B cell (primary cell): ENCODE data around the gene UBXN10. TPM values are rescaled to one million over a fixed set of nuclear protein-coding genes. Genes with fewer than 3 reads are reported as not detected.

ENCODE experiments used
- ATAC-seq: fragments of 200-7000 bp; cut with Tn5 transposase; one replicate; pipeline ENCODE4 v1.10.0; 2021; ENCODE audit warnings: low read depth, mild to moderate bottlenecking, moderate number of reproducible peaks, moderate library complexity
- CTCF ChIA-PET: fragments of 350-600 bp; sonication (Branson Sonifier 250); formaldehyde crosslinking; loops from one replicate; lab custom pipeline; 2021; ENCODE audit warnings: antibody characterized with exemption, inconsistent platforms; lab: Charles Lee
- POLR2A ChIA-PET: fragments of 350-600 bp; sonication (Branson Sonifier 250); formaldehyde crosslinking; loops from one replicate; lab custom pipeline; 2021; ENCODE audit warnings: antibody characterized with exemption; lab: Charles Lee
- DNase-seq: peaks from one replicate; pipeline ENCODE4 v3.0.0; 2013
- H2AFZ ChIP-seq: 2 replicates; pipeline ENCODE4 v1.6.1; 2012; ENCODE audit warnings: mild to moderate bottlenecking, low read depth, low read length; ENCODE audit not compliant: insufficient read depth, poor library complexity, severe bottlenecking
- H3K27ac ChIP-seq, 2 donors: 1 replicate in 1 of 2; 2 replicates in 1 of 2; pipeline ENCODE4 v1.5.1; 2012 to 2013; ENCODE audit warnings: low read length in 2 of 2, mild to moderate bottlenecking in 2 of 2, moderate library complexity in 1 of 2
- H3K27me3 ChIP-seq, 4 experiments: fragments of 200-600 bp in 1 of 4; sonication (generic) in 1 of 4; replicated peaks in 1 of 4; 1 replicate in 2 of 4; 2 replicates in 2 of 4; pipeline versions ENCODE4 v1.6.1 to v1.7.0; 2013 to 2016; ENCODE audit warnings: low read length in 3 of 4, mild to moderate bottlenecking in 2 of 4, mixed read lengths in 1 of 4, moderate library complexity in 1 of 4; ENCODE audit not compliant: insufficient read depth in 4 of 4, control insufficient read depth in 3 of 4; ENCODE audit errors: control extremely low read depth in 1 of 4
- H3K36me3 ChIP-seq, 2 experiments: replicated peaks in 1 of 2; 1 replicate in 1 of 2; 2 replicates in 1 of 2; pipeline versions ENCODE4 v1.6.1 to v1.7.1; 2013; ENCODE audit warnings: low read length in 1 of 2; ENCODE audit not compliant: insufficient read depth in 2 of 2, control insufficient read depth in 1 of 2; ENCODE audit errors: control extremely low read depth in 1 of 2, extremely low read depth in 1 of 2
- H3K4me1 ChIP-seq, 2 donors: fragments of 200-600 bp in 1 of 2; sonication (generic) in 1 of 2; 1 replicate in 1 of 2; 2 replicates in 1 of 2; pipeline versions ENCODE4 v1.5.1 to v1.6.1; 2013 to 2017; ENCODE audit warnings: low read length in 2 of 2; ENCODE audit not compliant: control insufficient read depth in 2 of 2, insufficient read depth in 2 of 2
- H3K4me2 ChIP-seq: replicated peaks from 2 replicates; pipeline ENCODE3; 2012; ENCODE audit warnings: mild to moderate bottlenecking, low read depth, low read length; ENCODE audit not compliant: poor library complexity, severe bottlenecking
- H3K4me3 ChIP-seq, 5 experiments: fragments of 200-600 bp in 1 of 5; sonication (generic) in 1 of 5; 1 replicate in 3 of 5; 2 replicates in 2 of 5; pipeline versions ENCODE4 v1.5.1 to v1.7.0; 2011 to 2016; ENCODE audit warnings: low read length in 4 of 5, mild to moderate bottlenecking in 4 of 5, low read depth in 2 of 5, control low read depth in 1 of 5, moderate library complexity in 1 of 5; ENCODE audit not compliant: insufficient read depth in 1 of 5; ENCODE audit errors: control extremely low read depth in 1 of 5, extremely low read depth in 1 of 5
- H3K79me2 ChIP-seq: fragments of 200-600 bp; sonication (generic); one replicate; pipeline ENCODE4 v1.6.0; 2016; ENCODE audit warnings: low read length; ENCODE audit not compliant: control insufficient read depth, insufficient read depth
- H3K9ac ChIP-seq: fragments of 200-600 bp; sonication (generic); 2 replicates; pipeline ENCODE4 v1.6.1; 2017; ENCODE audit warnings: mild to moderate bottlenecking, low read length, moderate library complexity
- H3K9me3 ChIP-seq, 3 donors: one replicate each; pipeline versions ENCODE4 v1.6.1 to v1.7.1; 2013; ENCODE audit warnings: low read length in 2 of 3; ENCODE audit not compliant: control insufficient read depth in 2 of 3, insufficient read depth in 1 of 3; ENCODE audit errors: control extremely low read depth in 1 of 3
- H4K20me1 ChIP-seq: 2 replicates; pipeline ENCODE4 v1.6.0; 2012; ENCODE audit warnings: mild to moderate bottlenecking, low read length; ENCODE audit not compliant: insufficient read depth, control insufficient read depth, poor library complexity, severe bottlenecking
- H3K27ac Mint-ChIP-seq: one replicate; pipeline ENCODE4 v1.8.0; 2021; ENCODE audit warnings: mixed read lengths
- H3K27me3 Mint-ChIP-seq: one replicate; pipeline ENCODE4 v1.8.0; 2021; ENCODE audit warnings: mixed read lengths
- H3K4me1 Mint-ChIP-seq: one replicate; pipeline ENCODE4 v1.8.0; 2021; ENCODE audit warnings: mixed read lengths
- H3K4me3 Mint-ChIP-seq: one replicate; pipeline ENCODE4 v1.8.0; 2021; ENCODE audit warnings: mixed read lengths
- H3K9me3 Mint-ChIP-seq: one replicate; pipeline ENCODE4 v1.8.0; 2022; ENCODE audit warnings: mixed read lengths; ENCODE audit not compliant: insufficient read depth
- EZH2 ChIP-seq: IDR thresholded peaks from 2 replicates; pipeline ENCODE4 v1.6.1; 2012; ENCODE audit warnings: borderline replicate concordance, low read depth, mild to moderate bottlenecking, moderate library complexity, low read length; ENCODE audit not compliant: insufficient read depth, poor library complexity, severe bottlenecking
- WGBS: methylation state at CpG from one replicate; pipeline ENCODE4 v1.1.5; 2013; ENCODE audit warnings: missing lambda C conversion rate; ENCODE audit not compliant: insufficient coverage; 5-methylcytosine and 5-hydroxymethylcytosine counted together
- intact Hi-C: fragments of 100-400 bp; cut with micrococcal nuclease; formaldehyde crosslinking; loops from one replicate; pipeline ENCODE4 v1.10.0; 2022
- polyA plus RNA-seq: library from polyadenylated mRNA; depleted of rRNA; stranded (reverse); fragments of >200 nt; gene quantifications from 2 replicates; pipeline ENCODE4 v1.2.3, GENCODE V29; 2012
- total RNA-seq, 2 donors: library from RNA; stranded (reverse); fragments of 120-200 nt in 1 of 2; gene quantifications; 1 replicate in 1 of 2; 2 replicates in 1 of 2; pipeline versions ENCODE4 v1.2.3 to v1.2.4, GENCODE V29; 2013 to 2022
- TF ChIP-seq, protein P1 (sequence below): fragments of 200-600 bp; IDR thresholded peaks from one replicate; pipeline ENCODE4 v1.8.0; 2022; ENCODE audit warnings: antibody characterized with exemption, mild to moderate bottlenecking

The UBXN10 gene
- total and polyA plus RNA-seq, 2 donors (not counting 1 experiment from before 2014, with no cell fraction given): 0.07 to 0.25 TPM

- POLR2A ChIA-PET: no interaction called here
- whole genome bisulfite sequencing: 90% methylated on average over 6 of the region's 7 CpGs
- no peak overlapping the region for H3K4me3 Mint-ChIP-seq
Observed at GRCh38 chr1:20141466-20141865, 44.4 kb upstream of the UBXN10 start.

DNA sequence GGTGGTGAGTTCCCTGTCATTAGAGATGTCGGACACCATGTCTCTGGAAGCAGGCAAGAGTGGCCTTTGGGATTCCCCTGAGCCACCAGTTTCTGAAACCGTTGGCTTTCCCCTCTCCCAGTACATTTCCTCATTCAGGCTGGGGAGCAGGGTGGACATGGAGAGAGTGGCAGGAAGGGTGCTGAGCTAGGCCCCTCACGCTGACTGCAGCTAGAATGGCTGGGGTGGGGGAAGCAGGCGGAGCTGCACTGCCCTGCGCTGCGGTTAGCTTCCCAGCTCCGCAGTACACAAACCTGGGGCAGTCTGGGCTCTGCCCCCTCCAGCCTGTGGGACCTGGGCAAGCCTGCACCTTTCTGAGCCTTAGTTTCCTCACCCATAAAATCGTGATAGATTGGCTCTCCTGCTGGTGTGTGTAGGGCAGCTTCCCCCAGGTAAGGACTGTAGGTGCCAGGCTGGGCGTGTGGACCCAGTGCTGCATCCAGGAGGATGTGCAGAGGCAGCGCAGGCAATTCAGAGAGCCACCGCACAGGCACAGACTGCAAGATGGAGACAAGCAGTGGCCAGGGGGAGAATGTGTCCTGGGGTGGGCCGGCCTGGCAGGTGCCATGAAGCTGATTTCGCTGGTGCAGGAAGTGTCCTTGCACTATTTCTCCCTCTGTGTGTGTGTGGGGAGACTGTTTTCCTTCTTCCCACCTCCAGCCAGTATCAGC is 43.7 kb upstream of the UBXN10 start:
- Histone ChIP-seq H2AFZ (no peak overlapping the region), H3K27me3 (peaks cover 0 to 6% (median 0%) of the 10 kb centered on the region in 4 experiments), H3K4me2 (no peak overlapping the region), H3K79me2 (no peaks in the 10 kb centered on the region), H4K20me1 (no peaks in the 10 kb centered on the region), H3K4me1 (no peaks in the 10 kb centered on the region), H3K4me3 (no peak overlapping the region), H3K36me3 (no peaks in the 10 kb centered on the region), H3K9ac (no peak overlapping the region), H3K27ac (no peak overlapping the region), H3K9me3 (peaks cover 0 to 4% (median 0%) of the 10 kb centered on the region in 3 donors)
- 93% methylated on average over 11 of the region's 13 CpGs for WGBS
- H3K27me3 Mint-ChIP-seq: peaks cover 4% of the 10 kb centered on the region
- H3K4me1 Mint-ChIP-seq: no peaks in the 10 kb centered on the region
- ATAC-seq (no peak), DNase-seq (no peak)
- no peak overlapping the region for H3K27ac Mint-ChIP-seq
- no peaks in the 10 kb centered on the region for H3K9me3 Mint-ChIP-seq
- TF ChIP-seq EZH2: no peak
- TF ChIP-seq, protein P1, sequence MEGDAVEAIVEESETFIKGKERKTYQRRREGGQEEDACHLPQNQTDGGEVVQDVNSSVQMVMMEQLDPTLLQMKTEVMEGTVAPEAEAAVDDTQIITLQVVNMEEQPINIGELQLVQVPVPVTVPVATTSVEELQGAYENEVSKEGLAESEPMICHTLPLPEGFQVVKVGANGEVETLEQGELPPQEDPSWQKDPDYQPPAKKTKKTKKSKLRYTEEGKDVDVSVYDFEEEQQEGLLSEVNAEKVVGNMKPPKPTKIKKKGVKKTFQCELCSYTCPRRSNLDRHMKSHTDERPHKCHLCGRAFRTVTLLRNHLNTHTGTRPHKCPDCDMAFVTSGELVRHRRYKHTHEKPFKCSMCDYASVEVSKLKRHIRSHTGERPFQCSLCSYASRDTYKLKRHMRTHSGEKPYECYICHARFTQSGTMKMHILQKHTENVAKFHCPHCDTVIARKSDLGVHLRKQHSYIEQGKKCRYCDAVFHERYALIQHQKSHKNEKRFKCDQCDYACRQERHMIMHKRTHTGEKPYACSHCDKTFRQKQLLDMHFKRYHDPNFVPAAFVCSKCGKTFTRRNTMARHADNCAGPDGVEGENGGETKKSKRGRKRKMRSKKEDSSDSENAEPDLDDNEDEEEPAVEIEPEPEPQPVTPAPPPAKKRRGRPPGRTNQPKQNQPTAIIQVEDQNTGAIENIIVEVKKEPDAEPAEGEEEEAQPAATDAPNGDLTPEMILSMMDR: no peak
- ChIA-PET CTCF (no interaction called here), POLR2A (no interaction called here)
- no peak overlapping the region for H3K4me3 Mint-ChIP-seq
- intact Hi-C loops: no loop called here

More at GRCh38 chr1:20141466-20141865, 44.4 kb upstream of the UBXN10 start:
- H3K9me3 ChIP-seq: peaks cover 0 to 4% (median 0%) of the 10 kb centered on the region in 3 donors
- peaks cover 4% of the 10 kb centered on the region for H3K27me3 Mint-ChIP-seq
- no peak overlapping the region for H3K4me3 ChIP-seq
- no peak overlapping the region for H3K27ac ChIP-seq
- peaks cover 0 to 6% (median 0%) of the 10 kb centered on the region in 4 experiments for H3K27me3 ChIP-seq
- no peak overlapping the region for H3K4me2 ChIP-seq
- no peak overlapping the region for H2AFZ ChIP-seq
- intact Hi-C loops: no loop called here
- ATAC-seq (no peak), DNase-seq (no peak)
- no peaks in the 10 kb centered on the region for H3K4me1 Mint-ChIP-seq
- no peaks in the 10 kb centered on the region for H4K20me1 ChIP-seq
- H3K9me3 Mint-ChIP-seq: no peaks in the 10 kb centered on the region
- H3K4me1 ChIP-seq: no peaks in the 10 kb centered on the region
- TF ChIP-seq, protein P1: no peak
- TF ChIP-seq EZH2: no peak
- CTCF ChIA-PET: no interaction called here
- no peaks in the 10 kb centered on the region for H3K79me2 ChIP-seq
- no peaks in the 10 kb centered on the region for H3K36me3 ChIP-seq
- no peak overlapping the region for H3K9ac ChIP-seq
- no peak overlapping the region for H3K27ac Mint-ChIP-seq
